Peyer's patch (tissue), 4 donors: ENCODE data around the gene TCEAL1. TPM values are rescaled to one million over a fixed set of nuclear protein-coding genes. Genes with fewer than 3 reads are reported as not detected.

Experiments used
- DNase-seq, 3 donors: peaks; one replicate each; pipeline ENCODE4 v3.0.0-alpha.2; 2017 to 2019
- H3K27ac ChIP-seq, 4 donors: fragments of 200-600 bp; sonication (generic); one replicate each; pipeline ENCODE4 v1.5.1; 2016 to 2019
- H3K27me3 ChIP-seq, 2 donors: fragments of 200-600 bp; sonication (generic); one replicate each; pipeline ENCODE4 v1.5.1; 2019
- H3K36me3 ChIP-seq, 3 donors: fragments of 200-600 bp; sonication (generic); one replicate each; pipeline ENCODE4 v1.5.1; 2016 to 2019
- H3K4me1 ChIP-seq, 4 donors: fragments of 200-600 bp; sonication (generic); one replicate each; pipeline ENCODE4 v1.5.1; 2016 to 2019
- H3K4me3 ChIP-seq, 4 donors: fragments of 200-600 bp; sonication (generic); 1 replicate in 3 of 4; 2 replicates in 1 of 4; pipeline ENCODE4 v1.5.1; 2016 to 2019; ENCODE audit warnings: mild to moderate bottlenecking in 1 of 4
- H3K9me3 ChIP-seq, 4 donors: fragments of 200-600 bp; sonication (generic); one replicate each; pipeline ENCODE4 v1.5.1; 2016 to 2019; ENCODE audit warnings: mild to moderate bottlenecking in 1 of 4
- POLR2A ChIP-seq, 2 donors: fragments of 450-650 bp; IDR thresholded peaks; one replicate each; pipeline ENCODE4 v1.5.1; 2017; ENCODE audit warnings: antibody characterized with exemption in 2 of 2, mild to moderate bottlenecking in 2 of 2, moderate library complexity in 2 of 2
- total RNA-seq, 4 donors: library from RNA; depleted of rRNA; stranded (reverse); fragments of >200 nt; gene quantifications; one replicate each; pipeline ENCODE4 v1.1.0, GENCODE V29; 2016
- TF ChIP-seq, protein P1 (sequence below), 6 experiments: fragments of 450-650 bp in 4 of 6; fragments of 200-600 bp in 2 of 6; sonication (generic) in 1 of 6; IDR thresholded peaks; one replicate each; pipeline ENCODE4 v1.5.1; 2017 to 2019; ENCODE audit warnings: antibody characterized with exemption in 6 of 6, mild to moderate bottlenecking in 3 of 6, moderate library complexity in 1 of 6

The TCEAL1 gene
- total RNA-seq, 4 donors from 2014 or later = 21.2 to 38.8 (median 31.4) TPM

DNA sequence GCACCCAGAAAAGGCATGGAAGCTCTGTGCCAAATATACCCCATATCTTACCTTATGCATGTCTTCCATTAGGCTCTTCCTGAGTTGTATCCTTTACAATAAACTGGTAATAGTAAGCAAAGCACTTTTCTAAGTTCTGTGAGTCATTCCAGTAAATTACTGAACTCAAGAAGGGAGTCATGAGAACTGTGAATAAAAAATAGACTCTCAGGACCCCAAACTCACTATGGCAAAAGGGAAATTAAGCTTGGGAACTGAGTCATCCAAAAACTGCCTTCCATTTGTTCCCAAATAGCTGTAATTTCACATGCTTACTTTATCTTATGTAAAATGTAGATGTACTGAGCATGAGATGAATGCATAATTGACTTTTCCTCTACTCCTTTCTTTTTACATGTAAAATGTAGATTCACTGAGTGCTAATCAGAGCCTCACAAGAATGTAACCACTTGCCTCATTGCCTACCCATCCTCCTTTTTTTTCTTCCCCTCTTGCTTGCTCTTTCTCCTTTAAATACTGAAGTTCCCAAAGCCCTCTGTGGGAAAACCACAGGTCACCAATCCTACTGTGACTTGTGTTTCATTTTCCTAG lies 12.9 kb upstream of the TCEAL1 start:
- no peaks in the 10 kb centered on the region for H3K36me3 ChIP-seq
- no peaks in the 10 kb centered on the region for H3K4me1 ChIP-seq
- no peak overlapping the region for H3K4me3 ChIP-seq
- TF ChIP-seq, protein P1, sequence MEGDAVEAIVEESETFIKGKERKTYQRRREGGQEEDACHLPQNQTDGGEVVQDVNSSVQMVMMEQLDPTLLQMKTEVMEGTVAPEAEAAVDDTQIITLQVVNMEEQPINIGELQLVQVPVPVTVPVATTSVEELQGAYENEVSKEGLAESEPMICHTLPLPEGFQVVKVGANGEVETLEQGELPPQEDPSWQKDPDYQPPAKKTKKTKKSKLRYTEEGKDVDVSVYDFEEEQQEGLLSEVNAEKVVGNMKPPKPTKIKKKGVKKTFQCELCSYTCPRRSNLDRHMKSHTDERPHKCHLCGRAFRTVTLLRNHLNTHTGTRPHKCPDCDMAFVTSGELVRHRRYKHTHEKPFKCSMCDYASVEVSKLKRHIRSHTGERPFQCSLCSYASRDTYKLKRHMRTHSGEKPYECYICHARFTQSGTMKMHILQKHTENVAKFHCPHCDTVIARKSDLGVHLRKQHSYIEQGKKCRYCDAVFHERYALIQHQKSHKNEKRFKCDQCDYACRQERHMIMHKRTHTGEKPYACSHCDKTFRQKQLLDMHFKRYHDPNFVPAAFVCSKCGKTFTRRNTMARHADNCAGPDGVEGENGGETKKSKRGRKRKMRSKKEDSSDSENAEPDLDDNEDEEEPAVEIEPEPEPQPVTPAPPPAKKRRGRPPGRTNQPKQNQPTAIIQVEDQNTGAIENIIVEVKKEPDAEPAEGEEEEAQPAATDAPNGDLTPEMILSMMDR (IDR thresholded peaks at IDR 0.05) = no peak
- no peak for TF ChIP-seq POLR2A (IDR thresholded peaks at IDR 0.05)
- H3K27ac ChIP-seq = no peak overlapping the region
- H3K9me3 ChIP-seq = no peaks in the 10 kb centered on the region
- H3K27me3 ChIP-seq = no peaks in the 10 kb centered on the region
- DNase-seq = no peak

DNA sequence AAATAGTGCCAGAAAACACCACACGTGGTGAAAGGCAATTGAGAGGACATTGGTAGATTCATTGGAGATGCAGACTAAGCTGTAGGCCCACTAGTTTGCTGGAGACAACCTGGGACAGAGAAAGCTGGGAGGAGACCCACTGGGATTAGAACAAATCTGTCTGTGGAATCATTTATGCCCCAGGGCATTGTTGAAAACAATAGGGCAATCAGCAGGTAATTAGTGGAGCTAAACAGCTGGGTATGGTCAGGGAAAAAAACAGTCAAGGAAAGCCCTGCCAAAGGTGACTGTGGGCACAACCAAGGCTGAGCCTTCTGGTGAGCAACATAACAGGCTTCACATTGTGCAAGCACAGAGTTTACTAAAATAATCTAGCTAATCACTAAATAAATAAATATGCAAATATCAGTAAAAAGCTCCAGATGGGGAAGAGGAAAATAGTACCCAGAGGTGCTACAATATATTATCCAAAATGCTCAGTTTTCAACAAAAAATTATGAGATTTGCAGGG lies 12.0 kb upstream of the TCEAL1 start:
- no peaks in the 10 kb centered on the region for H3K36me3 ChIP-seq
- TF ChIP-seq POLR2A (IDR thresholded peaks at IDR 0.05) = no peak
- TF ChIP-seq, protein P1 (IDR thresholded peaks at IDR 0.05) = no peak
- no peak overlapping the region for H3K4me3 ChIP-seq
- H3K4me1 ChIP-seq = no peaks in the 10 kb centered on the region
- no peak for DNase-seq
- no peak overlapping the region for H3K27ac ChIP-seq
- no peaks in the 10 kb centered on the region for H3K9me3 ChIP-seq
- H3K27me3 ChIP-seq = no peaks in the 10 kb centered on the region

DNA sequence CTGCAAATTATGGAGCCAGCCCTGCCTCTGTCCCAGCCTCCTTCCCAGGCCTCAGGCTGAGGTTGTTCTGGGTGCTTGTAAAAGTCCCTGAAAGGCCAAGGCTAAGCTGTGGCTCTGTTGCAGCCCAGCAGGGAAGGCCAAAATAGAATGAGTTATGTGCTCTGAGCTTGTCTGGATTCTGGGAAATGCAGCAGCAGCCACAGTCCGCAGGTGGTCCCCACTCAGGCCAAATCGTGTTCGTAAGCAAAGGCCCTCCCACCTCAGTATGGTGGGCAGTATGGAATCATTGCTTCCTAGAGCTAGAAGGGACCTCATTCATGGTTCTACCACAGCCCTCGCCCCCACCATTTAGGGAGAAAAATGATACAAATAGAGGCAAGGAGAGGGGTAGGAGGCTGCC lies 4.7 kb upstream of the TCEAL1 start:
- H3K27ac ChIP-seq = peak overlapping the region in 1 of 4 donors; percentile 50
- TF ChIP-seq POLR2A (IDR thresholded peaks at IDR 0.05) = no peak
- TF ChIP-seq, protein P1 (IDR thresholded peaks at IDR 0.05) = no peak
- no peak for DNase-seq
- H3K27me3 ChIP-seq = no peaks in the 10 kb centered on the region
- no peaks in the 10 kb centered on the region for H3K36me3 ChIP-seq
- no peaks in the 10 kb centered on the region for H3K9me3 ChIP-seq
- H3K4me1 ChIP-seq = no peaks in the 10 kb centered on the region
- H3K4me3 ChIP-seq = no peak overlapping the region

DNA sequence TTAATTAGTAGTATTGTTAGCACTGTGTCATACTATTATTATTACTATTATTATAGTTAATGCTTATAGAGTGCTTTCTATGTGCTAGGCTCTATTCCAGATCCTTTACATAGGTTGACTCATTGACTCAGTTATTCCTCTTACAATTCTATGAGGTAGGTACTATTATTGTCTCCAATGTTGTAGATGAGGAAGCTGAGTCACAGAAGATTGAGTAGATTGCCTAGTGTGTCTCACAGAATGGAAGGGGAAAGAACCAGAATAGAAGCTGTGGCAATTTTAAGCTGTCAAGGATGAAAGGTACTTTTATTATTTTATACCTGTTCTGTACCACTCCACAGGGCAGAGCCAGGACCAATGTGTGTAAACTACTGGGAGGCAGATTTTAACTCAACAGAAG lies 1.9 kb upstream of the TCEAL1 start:
- Histone ChIP-seq H3K27ac (no peak overlapping the region), H3K4me1 (no peaks in the 10 kb centered on the region), H3K4me3 (no peak overlapping the region), H3K27me3 (no peaks in the 10 kb centered on the region), H3K36me3 (no peaks in the 10 kb centered on the region), H3K9me3 (no peaks in the 10 kb centered on the region)
- no peak for DNase-seq
- TF ChIP-seq POLR2A (IDR thresholded peaks at IDR 0.05) = no peak
- TF ChIP-seq, protein P1 (IDR thresholded peaks at IDR 0.05) = no peak

DNA sequence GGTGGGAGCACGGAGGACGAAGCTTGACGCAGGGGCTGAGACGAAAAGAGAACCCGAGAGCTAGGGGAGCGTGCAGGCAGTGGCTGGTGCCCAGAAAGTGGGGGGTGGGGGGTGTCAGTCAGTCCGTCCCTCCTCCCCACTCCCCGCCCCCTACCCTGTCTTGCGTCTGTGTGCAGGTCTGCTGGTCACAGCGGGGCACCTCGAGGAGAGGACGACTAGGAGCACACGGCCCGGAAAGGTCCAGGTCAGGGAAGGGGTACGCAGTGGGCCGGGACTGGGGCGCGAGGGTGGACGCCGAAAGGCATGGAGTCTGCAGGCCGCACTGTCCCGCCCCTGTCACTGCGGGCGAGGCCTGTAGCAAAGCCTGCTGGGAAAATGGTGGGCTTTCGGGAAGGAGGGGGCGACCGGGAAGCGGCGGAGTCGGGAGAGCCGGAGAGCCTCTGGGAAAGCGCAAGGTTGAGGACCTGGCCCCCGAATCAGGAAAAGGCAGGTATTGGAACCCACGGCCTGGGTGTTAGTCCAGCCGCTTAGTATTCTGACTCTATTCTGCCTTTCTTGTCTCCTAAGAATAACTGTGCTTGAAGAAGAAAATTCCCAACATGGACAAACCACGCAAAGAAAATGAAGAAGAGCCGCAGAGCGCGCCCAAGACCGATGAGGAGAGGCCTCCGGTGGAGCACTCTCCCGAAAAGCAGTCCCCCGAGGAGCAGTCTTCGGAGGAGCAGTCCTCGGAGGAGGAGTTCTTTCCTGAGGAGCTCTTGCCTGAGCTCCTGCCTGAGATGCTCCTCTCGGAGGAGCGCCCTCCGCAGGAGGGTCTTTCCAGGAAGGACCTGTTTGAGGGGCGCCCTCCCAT lies 769 bp downstream of the TCEAL1 start:
- H3K9me3 ChIP-seq = no peaks in the 10 kb centered on the region
- TF ChIP-seq, protein P1 (IDR thresholded peaks at IDR 0.05) = peak in 1 of 6 experiments; percentile 31
- no peak for TF ChIP-seq POLR2A (IDR thresholded peaks at IDR 0.05)
- H3K27me3 ChIP-seq = no peaks in the 10 kb centered on the region
- DNase-seq = peak; percentile 28 to 64 (median 62)
- H3K4me3 ChIP-seq = peak overlapping the region; percentile 51 to 76 (median 60)
- H3K27ac ChIP-seq = peak overlapping the region; percentile 68 to 90 (median 81)
- H3K36me3 ChIP-seq = no peaks in the 10 kb centered on the region
- no peaks in the 10 kb centered on the region for H3K4me1 ChIP-seq
